GM18861 (cell line): ENCODE data around the gene CD28.
A peak's percentile ranks its signal among the peaks of the same experiment; 100 is the strongest.
"Not testable (repeated sequence)": the region's sequence is repeated elsewhere in the genome, so short reads cannot be mapped to it uniquely, and the experiment has no call there.

ENCODE experiments used
- ATAC-seq: cut with Tn5 transposase; IDR thresholded peaks from one replicate; pipeline ENCODE4 v1.9.1; 2021; ENCODE audit not compliant: unreplicated experiment

Gene CD28

DNA sequence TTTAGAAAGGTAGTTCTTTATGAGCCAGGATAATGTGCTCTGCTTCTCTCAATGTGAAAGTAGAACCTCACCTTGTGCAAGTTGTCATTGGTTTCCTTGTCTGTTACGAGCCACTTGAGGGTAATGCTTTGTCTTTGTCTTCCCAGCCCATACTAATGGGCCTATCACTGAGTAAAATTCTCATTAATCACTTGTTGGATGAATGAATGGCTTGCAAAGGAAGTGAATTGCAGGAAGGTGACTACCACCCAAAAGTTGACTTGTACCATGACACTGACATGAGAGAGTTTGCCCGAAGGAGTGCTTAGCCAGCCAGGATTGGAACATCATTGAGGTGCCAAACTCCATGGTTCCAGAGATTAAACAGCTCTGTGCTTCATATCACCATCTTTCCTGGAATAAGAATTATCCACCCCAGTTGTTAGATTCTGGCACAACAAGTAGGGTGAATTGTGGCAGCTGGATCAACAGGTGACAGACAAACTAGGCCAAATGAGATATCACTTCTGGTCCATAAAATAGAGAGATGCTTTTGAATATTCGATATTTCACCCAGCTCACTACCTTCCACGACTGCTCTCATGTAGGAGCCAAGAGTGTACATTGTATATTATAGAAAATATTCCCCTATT, 20.5 kb upstream of the CD28 start:
- ATAC-seq = no peak

DNA sequence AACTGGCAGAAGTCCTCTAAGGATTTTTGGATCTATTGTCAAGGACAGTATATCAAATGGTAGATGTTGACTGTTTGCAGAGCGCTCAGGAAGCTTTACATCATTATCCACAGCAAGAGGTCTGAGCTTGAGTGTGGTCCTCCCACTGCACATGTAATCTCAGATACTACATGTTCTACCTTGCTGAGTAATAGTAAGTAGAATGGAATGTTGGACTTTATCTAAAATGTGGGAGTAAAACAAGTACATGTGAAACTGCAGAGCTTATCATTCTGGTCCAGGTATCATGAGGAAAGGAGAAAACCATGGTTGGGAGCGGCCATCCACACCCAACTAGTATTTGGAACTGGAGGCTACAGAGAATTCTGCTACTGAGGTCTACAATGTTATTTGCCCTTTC, 19.3 kb upstream of the CD28 start:
- ATAC-seq = no peak

DNA sequence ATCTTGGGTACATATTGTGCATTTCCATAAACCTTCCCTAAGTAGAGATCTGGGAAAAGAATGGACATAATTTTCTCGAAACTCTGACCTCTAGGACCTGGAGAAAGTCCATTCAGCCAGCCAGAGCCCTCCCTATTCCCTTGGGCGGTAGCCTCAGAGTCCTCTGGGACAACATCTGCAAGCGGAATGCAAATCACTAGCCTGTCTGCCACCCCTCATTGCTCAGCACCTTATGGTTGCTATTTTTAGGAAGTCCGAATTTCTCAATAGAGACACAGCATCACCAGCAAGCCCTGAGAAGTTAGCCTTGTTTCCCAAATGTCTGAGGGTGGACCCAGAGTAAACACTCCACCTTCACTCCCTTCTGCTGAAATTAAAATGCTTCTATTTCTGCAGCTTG, 17.6 kb upstream of the CD28 start:
- peak; percentile 83 for ATAC-seq

DNA sequence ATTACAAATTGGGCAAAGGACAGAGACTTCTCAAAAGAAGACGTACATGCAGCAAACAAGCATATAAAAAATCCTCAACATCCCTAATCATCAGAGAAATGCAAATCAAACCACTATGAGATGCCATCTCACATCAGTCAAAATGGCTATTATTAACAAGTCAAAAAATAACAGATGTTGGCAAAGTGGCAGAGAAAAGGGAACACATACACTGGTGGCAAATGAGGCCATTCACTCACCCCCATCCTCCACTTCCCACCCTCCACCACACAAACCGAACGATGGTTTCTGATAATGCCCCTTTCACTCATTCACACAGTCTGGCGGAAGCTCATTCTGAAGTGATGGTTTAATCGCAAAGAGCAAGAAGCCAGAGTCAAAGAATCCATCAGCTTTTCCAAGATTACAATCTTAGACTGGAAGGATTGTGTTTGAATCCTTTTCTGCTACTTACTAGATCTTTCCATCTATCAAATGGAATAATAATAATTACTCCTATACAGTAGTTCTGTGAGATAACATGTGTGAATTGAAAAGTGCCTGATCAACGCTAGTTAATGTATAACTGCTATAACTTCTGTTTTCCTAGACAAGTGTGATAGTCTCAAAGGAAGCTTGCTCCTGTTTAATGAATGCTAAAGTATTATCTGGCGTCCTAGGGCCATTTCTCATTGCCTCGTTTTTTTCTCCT, 16.9 kb upstream of the CD28 start:
- peak; percentile 42 for ATAC-seq

DNA sequence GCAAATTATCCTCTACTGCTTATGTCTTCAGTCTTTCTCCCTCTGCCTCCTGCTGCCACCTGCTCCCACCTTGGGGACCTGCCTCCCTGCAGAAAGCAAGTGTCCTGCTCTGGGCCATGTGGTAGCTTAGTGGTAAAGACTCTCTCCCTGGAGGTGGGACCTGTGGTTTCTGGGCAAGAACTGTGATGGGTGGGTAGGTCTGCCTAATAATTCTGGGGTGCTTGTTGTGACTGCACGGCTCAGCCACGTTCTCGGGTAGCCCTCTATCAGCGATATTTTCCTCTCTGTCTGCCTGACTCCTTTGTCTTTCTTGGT, 16.4 kb upstream of the CD28 start:
- no peak for ATAC-seq

DNA sequence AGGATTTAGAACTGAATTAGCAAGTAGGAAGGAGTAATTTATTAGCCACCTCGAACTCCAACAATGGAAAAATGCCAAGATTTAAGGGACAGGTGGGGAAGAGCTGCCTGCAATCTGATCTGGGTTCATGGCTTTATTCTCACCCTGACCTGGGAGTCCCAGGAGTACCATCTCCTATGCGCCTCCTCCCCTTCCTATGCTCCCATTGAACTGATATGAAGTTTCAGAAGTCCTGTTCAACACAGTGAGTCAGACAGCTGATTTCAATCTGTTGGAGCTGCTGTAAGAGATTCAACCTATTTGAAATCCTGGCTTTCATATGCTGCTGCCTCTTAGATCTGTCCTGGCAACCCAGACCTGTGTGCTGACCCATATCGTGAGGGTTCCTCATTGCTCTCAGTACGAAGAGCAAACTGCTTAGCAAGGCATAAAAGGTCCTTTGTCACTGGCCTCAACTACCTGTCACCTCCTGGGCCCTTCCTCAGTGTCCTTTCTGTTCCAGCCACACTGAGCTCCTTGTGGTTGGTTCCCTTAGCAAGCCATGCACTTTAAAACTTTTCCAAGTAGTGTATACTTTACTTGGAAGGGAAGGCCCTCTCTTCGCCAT, 15.9 kb upstream of the CD28 start:
- no peak for ATAC-seq

DNA sequence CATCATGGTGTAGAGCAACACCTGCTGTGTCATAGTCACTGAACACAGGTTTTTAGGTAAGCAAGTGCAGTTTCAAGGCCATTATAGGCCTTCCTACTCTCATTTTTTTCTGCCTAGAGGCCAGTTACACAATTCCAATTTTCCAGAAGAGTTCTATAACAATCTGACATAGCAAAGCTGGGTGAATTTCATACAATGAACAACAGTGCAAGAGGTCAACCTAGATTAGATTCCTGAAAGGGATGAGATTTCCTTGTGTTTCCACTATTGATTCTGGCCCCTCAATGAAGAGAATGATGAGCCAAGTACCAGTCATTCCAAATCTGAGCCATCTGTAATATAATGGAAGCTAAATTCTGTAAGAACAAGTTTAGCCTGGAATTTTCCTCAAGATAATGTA, 15.3 kb upstream of the CD28 start:
- no peak for ATAC-seq

DNA sequence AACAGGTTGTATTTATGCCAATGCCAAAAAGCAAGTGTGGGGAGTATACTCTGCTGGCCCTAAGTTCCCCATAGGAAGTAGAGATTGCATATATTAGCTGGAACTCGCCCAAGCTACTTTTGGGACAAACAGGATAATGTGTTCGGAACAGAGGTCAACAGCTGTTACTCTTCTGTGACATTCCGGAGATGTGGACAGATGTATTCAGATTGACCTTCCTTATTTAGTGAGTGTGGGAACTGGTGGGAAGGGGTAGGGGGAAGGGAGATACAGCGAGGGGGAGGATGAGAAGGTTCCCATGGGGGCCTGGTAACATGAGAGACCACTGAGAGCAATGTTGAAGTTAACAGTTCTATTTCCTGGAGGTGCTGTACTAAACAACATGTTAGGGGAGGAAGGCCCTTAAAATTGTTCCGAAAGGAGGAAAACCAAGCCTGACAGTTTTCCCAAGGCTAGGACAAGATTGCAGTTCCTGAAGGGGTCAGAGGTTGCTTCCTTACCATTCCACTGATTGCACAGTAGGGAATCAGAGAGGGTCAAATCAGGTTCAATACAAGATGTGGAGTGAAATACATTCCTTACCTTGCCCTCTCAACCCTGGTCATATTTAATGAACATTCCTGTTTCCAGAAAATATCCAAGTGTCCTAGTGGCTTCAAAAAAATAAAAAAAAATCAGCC, 14.3 kb upstream of the CD28 start:
- ATAC-seq = no peak

DNA sequence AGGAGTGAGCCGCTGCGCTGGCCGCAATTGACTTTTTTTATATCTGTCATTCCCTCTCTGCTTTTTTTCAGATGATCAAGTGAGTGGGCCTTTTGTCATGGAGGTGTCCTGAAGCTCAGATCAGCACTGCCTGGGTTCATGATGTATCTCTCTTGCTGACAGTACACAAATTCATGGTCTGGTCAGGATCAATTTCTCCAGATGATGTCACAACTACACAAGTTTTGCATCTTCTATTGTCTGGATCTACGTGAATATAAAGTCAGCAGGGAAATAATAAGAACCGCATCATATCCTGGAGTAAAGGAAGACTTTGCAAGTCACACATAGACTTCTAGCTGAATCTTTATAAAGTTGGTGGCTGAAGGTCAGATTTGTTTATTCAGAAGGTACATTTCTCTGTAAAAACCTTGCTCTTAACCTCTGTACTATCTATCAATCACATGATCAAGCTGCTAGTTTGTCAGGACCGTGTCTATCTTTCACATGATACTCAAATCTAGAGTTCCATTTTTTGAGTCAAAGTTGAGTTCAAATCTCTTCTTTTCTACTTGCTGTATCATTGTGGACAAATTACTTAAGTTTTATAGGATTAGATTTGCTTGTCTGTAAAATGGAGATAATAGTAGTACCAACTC, 13.1 kb upstream of the CD28 start:
- ATAC-seq = no peak

DNA sequence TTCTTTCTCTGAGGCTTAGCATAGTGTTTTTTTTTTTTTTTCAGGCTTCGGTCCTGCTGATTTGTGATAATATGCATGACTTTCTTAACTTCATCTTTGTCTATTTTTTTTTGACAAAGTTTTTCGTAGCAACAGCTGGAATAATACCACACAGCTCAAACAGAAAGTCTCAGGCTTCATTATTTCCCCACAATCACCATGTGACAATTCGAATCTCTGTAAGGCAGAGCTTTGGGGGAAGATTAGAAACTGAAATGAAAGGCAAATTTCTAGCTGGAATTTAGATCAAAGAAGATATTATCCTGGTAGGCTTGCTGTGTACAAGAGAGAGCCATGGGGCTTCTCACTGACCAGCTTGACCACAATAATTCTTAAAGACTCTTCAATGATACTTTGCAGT, 12.2 kb upstream of the CD28 start:
- ATAC-seq = no peak

DNA sequence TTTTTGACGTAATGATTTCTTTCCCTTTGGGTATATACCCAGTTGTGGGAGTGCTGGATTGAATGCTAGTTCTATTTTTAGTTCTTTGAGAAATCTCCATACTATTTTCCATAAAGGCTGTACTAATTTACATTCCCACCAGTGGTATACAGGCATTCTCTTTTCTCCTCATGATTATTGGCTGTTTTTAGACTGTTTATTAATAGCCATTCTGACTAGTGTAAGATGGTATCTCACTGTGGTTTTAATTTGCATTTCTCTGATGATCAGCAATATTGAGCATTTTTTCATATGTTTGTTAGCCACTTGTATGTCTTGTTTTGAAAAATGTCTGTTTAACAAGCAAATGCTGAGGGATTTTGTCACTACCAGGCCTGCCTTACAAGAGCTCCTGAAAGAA, 9.2 kb upstream of the CD28 start:
- ATAC-seq = no peak

DNA sequence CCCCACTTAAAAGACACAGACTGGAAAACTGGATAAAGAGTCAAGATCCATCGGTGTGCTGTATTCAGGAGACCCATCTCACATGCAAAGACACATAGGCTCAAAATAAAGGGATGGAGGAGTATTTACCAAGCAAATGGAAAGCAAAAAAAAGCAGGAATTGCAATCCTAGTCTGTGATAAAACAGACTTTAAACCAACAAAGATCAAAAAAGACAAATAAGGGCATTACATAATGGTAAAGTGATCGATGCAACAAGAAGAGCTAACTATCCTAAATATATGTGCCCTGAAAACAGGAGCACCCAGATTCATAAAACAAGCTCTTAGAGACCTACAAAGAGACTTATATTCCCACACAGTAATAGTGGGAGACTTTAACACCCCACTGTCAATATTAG, 8.7 kb upstream of the CD28 start:
- not testable (repeated sequence) for ATAC-seq

DNA sequence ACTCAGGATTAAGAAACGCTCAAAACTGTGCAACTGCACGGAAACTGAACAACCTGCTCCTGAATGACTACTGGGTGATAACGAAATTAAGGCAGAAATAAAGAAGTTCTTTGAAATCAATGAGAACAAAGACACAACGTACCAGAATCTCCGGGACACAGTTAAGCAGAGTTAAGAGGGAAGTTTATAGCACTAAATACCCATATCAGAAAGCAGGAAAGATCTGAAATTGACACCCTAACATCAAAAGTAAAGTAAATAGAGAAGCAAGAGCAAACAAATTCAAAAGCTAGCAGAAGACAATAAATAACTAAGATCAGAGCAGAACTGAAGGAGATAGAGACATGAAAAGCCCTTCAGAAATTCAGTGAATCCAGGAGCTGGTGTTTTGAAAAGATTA, 8.0 kb upstream of the CD28 start:
- not testable (repeated sequence) for ATAC-seq

DNA sequence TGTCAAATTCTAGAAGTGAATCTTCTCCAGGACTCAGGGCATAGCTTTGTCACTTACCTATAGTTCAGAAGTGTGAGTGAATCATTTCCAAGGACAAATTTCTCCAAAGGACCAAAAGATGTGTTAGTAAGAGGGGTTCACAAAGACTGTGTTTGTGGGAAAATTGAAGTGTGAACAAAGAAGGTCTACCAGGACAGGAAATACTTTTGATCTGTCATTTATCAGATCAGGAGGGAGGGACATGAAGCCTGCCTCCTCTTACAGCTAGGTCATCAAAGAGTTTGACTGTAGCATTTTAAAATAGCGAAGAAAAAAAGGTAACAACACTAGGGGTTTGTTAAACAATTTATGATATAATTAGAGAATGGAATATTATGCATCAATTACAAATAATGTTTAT, 2.0 kb upstream of the CD28 start:
- no peak for ATAC-seq

DNA sequence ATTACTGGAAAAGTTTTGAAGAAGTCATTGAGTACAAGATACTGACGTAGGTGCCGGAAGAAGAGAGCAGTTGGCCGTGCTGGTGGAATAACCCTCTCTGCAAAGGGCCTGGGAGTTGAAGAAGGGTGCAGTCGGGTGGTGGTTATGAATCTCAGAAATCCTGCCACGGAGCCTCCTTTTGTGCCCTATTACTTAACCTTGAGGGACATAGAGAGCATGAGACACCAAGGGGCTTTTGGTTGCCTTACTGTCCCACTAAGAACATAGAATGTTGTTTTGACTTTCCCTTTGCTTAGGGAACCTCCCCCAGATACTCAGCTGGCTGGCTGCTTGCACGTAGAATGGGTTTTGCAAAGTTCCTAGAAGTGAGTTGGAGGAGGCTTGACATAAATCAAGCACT, 1.3 kb upstream of the CD28 start:
- no peak for ATAC-seq

DNA sequence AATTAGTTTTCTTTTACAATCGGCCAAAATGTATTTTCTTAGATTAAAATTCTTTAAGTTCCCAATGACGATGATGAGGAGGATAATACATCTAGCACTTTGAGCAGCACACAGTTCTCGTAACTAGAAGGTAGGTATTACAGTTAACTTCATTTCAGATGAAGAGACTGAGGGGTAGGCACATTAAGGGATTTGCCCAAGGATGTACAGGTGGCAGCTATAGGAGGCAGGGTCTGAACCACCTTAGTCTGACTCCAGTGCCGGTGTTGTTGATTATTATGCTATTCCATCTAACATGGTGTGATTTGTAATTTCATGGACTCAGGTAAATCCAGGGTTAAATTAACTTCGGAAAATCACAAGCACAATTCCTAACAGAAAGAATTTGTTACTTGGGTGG, 1.1 kb downstream of the CD28 start:
- no peak for ATAC-seq

DNA sequence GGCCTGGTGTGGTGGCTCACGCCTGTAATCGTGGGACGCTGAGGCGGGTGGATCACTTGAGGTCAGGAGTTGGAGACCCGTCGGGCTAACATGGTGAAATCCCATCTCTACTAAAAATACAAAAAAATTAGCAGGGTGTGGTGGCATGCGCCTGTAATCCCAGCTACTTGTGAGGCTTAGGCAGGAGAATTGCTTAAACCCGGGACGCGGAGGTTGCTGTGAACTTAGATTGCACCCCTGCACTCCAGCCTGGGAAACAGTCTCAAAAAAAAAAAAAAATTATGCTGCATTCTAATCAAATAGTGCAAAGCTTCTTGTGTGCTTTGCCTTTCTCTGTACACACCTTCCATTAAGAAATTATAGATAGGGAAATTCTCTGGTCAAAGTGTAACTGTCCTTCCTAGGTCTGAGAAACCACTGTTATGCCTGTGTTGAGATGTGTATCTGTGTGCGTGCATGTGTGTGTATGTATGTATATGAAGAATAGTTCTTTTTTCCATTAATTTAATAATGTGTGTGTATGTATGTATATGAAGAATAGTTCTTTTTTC, 2.5 kb downstream of the CD28 start:
- no peak for ATAC-seq

DNA sequence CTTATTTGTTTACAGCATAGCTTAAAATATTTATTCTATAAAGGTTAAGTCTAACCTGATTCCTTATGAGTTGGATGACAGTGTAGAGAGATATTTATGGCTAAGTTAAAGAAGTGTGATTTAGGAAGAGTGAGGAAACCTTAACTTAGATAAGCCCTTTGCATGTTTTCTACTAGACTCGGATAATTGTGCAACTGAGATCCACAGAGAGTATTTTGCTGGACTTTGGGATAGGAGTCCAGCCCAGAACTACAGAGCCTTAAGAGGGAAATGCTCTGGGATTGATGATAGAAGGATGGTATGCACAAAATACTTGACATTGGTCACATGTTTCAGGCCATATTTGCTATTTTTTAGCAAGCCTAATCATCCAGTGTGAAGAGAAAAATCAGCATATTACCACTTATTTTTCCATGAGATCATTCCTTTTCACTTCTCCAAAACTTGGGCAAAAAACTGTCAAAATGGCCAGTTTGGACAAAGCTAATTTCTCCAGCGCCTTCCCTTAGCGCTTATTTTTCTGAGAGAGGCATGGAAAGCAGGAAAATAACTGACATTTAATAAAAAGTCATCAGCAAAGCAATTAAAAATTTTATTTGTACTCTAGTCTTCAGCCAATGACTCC, 3.1 kb downstream of the CD28 start:
- ATAC-seq = no peak

DNA sequence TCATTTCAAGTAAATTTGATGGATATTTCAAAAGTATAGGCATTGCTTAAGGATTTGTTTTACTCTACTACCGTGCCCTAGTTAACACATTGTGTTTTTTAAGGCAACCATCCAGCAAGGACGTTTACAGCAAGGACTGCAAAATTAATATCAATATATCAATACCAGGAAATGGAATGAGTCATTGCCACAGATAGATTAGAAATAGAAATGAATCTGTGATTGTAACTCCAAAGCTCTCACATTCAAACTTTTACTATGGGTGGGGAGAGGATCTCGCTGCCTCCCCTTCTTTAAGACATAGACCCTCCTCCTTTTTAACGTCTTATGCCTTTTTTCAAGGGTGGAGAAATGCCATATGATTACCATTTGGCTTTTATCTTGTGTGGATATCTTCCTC, 3.8 kb downstream of the CD28 start:
- ATAC-seq = no peak

DNA sequence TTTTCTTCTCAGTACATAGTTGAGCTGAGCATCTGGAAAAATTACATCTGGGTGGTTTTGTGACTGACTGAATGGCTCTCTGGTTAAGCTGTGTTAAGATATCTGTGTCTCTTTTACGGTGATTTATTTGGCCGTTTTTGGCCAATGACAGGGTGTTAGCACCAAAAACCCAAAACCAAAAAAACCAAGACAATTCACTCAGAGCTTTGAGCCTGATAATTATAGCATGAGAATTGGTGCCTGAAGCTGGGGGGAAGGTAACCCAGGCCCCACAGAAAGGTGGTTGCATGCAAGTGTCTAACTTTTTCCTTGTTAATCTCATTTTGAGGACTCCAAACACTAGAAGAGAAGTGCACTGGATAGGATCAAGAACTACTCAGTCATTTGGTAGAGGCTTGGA, 4.5 kb downstream of the CD28 start:
- no peak for ATAC-seq

DNA sequence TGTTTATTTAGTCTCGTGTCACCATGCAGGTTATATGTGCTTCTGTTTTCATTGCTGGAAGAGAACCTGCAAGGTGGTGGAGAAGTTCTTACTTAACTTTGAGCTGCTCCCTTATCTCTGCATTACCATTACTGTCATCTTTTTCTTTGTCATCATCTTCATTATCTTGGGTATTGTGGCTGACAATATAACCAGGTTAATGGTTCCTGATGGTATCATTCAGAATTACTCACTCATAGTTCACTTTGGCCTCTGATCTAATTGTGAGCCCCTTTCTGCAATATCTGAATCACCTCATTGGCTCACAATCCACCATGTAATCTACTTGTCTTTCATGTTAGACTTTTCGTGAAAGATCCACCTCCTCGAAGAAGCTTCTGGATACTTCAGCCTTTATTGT, 5.0 kb downstream of the CD28 start:
- no peak for ATAC-seq
